SK-N-MC (cell line): Measurements from ENCODE around the gene TMUB1.

Experiments used
- DNase-seq: peaks from one replicate; pipeline ENCODE4 v3.0.0-alpha.2; 2011; ENCODE audit warnings: low read depth, low spot score
- H3K27ac ChIP-seq: fragments of 200-600 bp; sonication (generic); 2 replicates; pipeline ENCODE4 v1.5.1; 2016; ENCODE audit warnings: mixed run types
- H3K36me3 ChIP-seq: fragments of 200-600 bp; sonication (generic); 2 replicates; pipeline ENCODE4 v1.6.1; 2017; ENCODE audit warnings: antibody characterized with exemption, low read length, mixed read lengths; ENCODE audit not compliant: insufficient read depth
- H3K4me3 ChIP-seq: fragments of 200-600 bp; sonication (generic); 2 replicates; pipeline ENCODE4 v1.5.1; 2016
- H3K9ac ChIP-seq: fragments of 200-600 bp; sonication (generic); 2 replicates; pipeline ENCODE4 v1.8.0; 2017; ENCODE audit warnings: mixed run types, mixed read lengths; ENCODE audit not compliant: insufficient read length
- H3K9me3 ChIP-seq: fragments of 200-600 bp; sonication (generic); 2 replicates; pipeline ENCODE4 v1.6.1; 2017; ENCODE audit warnings: low read depth, mild to moderate bottlenecking, antibody characterized with exemption, low read length, moderate library complexity, mixed read lengths
- EZH2 ChIP-seq: fragments of 200-600 bp; sonication (generic); IDR thresholded peaks from one replicate; pipeline ENCODE4 v1.6.1; 2017; ENCODE audit warnings: antibody characterized with exemption
- FOXP2 ChIP-seq: optimal IDR thresholded peaks from 2 replicates; pipeline ENCODE3; 2011; ENCODE audit warnings: mild to moderate bottlenecking, moderate library complexity; ENCODE audit not compliant: insufficient read depth; ENCODE audit errors: extremely low read length, control extremely low read depth
- POLR2AphosphoS5 ChIP-seq: IDR thresholded peaks from 2 replicates; pipeline ENCODE4 v1.6.1; 2012; ENCODE audit warnings: mild to moderate bottlenecking, low read depth, low read length, borderline replicate concordance

Gene TMUB1

DNA sequence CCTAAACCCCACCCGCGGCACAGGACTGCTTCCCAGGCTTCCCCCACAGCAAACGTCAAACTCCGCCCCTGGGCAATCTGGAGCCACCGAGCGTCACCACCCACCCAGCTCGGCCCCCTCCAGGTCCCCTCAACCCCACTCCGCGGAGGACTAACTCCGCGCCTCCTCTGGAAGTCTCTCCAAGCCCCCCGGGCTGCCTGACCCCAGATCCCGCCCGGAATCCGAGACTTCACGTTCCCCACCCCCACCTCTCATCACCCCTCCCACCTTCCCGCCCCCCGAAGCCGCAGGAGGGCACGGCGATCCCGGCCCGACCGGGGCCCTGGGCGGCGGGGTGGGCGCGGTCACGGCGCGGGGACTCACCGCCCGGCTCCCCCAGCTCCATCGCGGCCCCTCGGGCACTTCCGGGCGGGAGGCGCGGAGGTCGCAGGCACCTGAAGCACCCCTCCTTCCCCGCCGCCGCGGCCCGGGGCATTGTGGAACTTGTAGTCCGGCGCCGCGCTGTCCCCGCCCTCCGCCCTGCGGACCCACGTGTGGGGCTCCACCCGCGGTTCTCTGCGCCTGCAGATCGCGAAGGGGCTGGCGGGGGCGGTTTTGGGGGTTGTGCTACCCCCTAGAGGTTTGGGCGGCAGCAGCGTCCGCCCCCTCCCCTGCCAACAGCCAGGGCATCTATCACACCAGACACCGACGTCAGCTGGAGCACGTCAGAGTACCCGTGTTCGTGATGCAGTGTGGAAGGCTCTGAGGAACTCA is at the start of gene TMUB1:
TMUB1 (minus strand) TSS at position 423 of the 753 bp plus-strand sequence. CDS start 930 bp downstream, outside the sequence.
- H3K4me3 ChIP-seq, result peak within 1 kb of the TSS; percentile 97
- H3K9ac ChIP-seq, result peak within 1 kb of the TSS; percentile 81
- peak within 1 kb of the TSS; percentile 4 for H3K27ac ChIP-seq
- H3K36me3 ChIP-seq, result no peaks in the 10 kb centered on the region
- no peaks in the 10 kb centered on the region for H3K9me3 ChIP-seq
- no peak for DNase-seq
- TF ChIP-seq FOXP2 (no peak), POLR2AphosphoS5 (peak; percentile 49; the same call in 1 of the 2 replicates), EZH2 (no peak)

- no peak for DNase-seq
- no peak overlapping the region for H3K27ac ChIP-seq
- H3K9me3 ChIP-seq, result no peaks in the 10 kb centered on the region
- H3K36me3 ChIP-seq, result peaks cover 19% of the 10 kb centered on the region; the same call in 1 of the 2 replicates
- no peak for TF ChIP-seq EZH2
- no peak for TF ChIP-seq POLR2AphosphoS5
- no peak for TF ChIP-seq FOXP2
- no peak overlapping the region for H3K9ac ChIP-seq
- H3K4me3 ChIP-seq, result no peak overlapping the region
These were observed 49.3 kb upstream of the TMUB1 start for GRCh38 chr7:151132461-151133205.

DNA sequence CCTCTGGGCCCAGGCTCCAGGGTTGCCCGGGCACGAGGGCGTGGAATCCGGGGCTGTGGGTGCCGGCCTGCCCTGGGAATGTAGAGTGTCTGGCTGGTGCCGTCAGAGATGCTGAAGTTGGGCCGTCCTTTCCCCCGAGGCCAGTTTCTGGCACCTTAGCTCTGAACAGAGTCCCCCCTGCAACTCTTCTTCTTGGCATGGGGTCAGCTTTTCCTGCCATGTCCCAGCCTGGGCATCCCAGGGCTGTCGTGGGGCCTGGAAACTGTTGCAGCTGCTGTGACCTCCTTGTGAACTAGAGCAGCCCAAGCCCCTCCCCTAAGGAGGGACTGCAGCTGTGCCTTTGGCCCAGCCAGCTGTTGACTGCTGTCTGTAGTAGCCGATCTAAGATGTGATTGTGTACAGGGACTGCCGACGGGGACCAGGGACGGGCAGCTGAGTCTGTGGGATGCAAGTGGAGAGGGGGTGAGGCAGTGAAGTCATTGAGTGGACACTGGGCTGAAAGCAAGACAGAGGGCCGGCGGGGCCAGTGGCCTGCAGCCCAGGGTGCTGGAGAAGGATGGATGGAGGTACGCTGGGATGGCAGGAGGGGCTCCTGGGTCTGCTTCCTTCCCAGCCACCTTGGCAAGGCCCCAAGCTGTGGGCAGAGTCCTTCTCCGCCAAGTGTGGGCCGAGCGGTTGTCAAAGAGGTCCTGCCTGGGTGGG is 48.5 kb upstream of the TMUB1 start:
- TF ChIP-seq POLR2AphosphoS5 (no peak), EZH2 (no peak), FOXP2 (no peak)
- peaks cover 19% of the 10 kb centered on the region; the same call in 1 of the 2 replicates for H3K36me3 ChIP-seq
- no peak overlapping the region for H3K9ac ChIP-seq

DNA sequence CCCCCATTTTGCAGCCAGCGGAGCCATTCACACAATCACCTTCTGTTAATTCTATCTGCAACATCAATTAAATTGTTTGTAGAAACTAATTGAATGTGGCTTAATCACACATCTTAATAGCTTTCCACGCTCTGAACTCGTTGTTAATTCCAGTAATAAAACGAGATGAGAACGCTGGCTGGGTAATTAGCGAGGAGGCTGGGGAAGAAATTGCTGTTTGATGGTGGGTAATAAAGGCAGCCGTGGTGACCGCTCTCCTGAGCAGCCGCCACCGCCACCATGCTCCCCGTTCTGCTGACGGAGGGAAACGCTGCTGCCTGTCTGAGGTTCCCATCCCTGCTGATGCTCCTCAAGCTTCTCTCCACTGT is 47.9 kb upstream of the TMUB1 start:
- TF ChIP-seq POLR2AphosphoS5 (no peak), FOXP2 (no peak), EZH2 (no peak)
- no peak for DNase-seq
- H3K36me3 ChIP-seq, result peaks cover 19% of the 10 kb centered on the region; the same call in 1 of the 2 replicates
- no peak overlapping the region for H3K9ac ChIP-seq
- no peaks in the 10 kb centered on the region for H3K9me3 ChIP-seq
- no peak overlapping the region for H3K27ac ChIP-seq
- H3K4me3 ChIP-seq, result no peak overlapping the region

More for the DNA sequence above, 48.5 kb upstream of the TMUB1 start:
- H3K9me3 ChIP-seq, result no peaks in the 10 kb centered on the region
- DNase-seq, result no peak
- H3K27ac ChIP-seq, result no peak overlapping the region
- H3K4me3 ChIP-seq, result no peak overlapping the region

DNA sequence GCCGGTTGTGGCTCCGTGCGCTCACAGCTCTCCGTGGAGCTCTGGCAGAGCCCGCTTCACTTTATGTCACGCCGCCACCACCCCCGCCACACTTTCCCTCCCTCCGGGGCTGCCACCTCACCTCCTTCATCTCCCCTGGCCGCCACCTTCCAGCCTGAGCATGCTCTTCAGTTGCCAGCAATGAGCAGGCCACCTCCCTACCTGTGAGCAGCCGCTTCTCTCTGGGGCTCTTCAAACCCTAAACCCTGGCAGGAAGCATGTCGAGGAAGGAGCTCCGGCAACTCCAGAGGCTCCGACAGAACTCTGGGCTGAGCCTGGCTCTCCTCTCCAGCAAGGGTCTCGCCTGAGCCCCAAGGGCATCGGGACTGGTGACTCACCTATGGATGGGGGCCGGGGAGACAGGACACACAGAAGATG is 47.5 kb upstream of the TMUB1 start:
- Histone ChIP-seq H3K4me3 (no peak overlapping the region), H3K9ac (no peak overlapping the region), H3K27ac (no peak overlapping the region), H3K36me3 (peaks cover 19% of the 10 kb centered on the region; the same call in 1 of the 2 replicates), H3K9me3 (no peaks in the 10 kb centered on the region)
- no peak for DNase-seq
- no peak for TF ChIP-seq FOXP2
- TF ChIP-seq POLR2AphosphoS5, result no peak
- no peak for TF ChIP-seq EZH2

GRCh38 chr7:151129960-151130591 is 46.8 kb upstream of the TMUB1 start:
- no peak overlapping the region for H3K4me3 ChIP-seq
- no peak for DNase-seq
- no peaks in the 10 kb centered on the region for H3K9me3 ChIP-seq
- H3K9ac ChIP-seq, result no peak overlapping the region
- peaks cover 17% of the 10 kb centered on the region; the same call in 1 of the 2 replicates for H3K36me3 ChIP-seq
- TF ChIP-seq EZH2, result no peak
- no peak for TF ChIP-seq POLR2AphosphoS5
- no peak for TF ChIP-seq FOXP2
- H3K27ac ChIP-seq, result no peak overlapping the region

DNA sequence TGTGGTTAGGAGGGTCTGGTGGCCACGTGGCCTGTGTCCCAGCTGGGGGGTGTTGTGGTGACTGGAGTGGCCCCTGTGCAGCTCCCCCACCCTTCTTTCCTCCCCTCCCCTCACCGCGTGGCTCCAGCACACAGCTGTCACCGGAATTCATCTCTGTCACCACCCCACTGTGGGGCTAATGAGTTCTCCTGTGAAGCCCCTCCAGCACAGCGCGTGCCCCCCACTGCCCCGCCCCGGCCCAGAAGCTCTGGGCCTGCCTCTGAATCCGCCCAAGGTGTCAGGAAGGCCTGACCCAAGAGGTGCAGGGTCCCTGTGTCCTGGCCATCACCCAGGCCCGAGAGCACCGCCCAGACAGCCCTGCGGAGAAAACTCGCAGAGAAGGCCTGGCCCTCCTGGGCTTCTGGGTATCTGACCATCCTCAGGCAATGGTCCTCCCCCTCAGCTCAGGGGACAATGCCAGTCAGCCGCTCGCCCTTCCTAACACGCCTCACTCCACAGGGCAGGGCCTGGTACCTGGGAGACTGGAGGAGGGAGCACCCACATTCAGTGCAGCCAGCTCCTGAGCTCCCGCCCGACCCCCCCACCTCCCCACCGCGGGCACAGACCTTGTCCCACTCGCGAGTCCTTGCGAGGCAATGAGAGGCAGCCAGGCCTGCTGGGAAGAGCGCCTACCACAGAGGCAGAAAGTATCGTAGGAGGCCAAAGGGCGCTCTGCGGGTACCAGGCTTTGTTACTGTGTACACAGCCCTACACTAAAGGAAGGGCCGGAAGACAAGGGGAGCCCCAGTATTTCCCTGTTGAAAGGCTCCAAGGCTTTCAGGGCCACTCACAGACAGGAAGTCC is 46.0 kb upstream of the TMUB1 start:
- peaks cover 17% of the 10 kb centered on the region; the same call in 1 of the 2 replicates for H3K36me3 ChIP-seq
- H3K4me3 ChIP-seq, result no peak overlapping the region
- H3K9ac ChIP-seq, result no peak overlapping the region
- DNase-seq, result no peak
- no peak overlapping the region for H3K27ac ChIP-seq
- no peaks in the 10 kb centered on the region for H3K9me3 ChIP-seq
- no peak for TF ChIP-seq EZH2
- no peak for TF ChIP-seq FOXP2
- no peak for TF ChIP-seq POLR2AphosphoS5
